HG03108 (cell line): Measurements from ENCODE around the gene ETV3L.
A peak's percentile ranks its signal among the peaks of the same experiment; 100 is the strongest.

Source experiments
- ATAC-seq: cut with Tn5 transposase; IDR thresholded peaks from one replicate; pipeline ENCODE4 v1.9.1; 2021; ENCODE audit warnings: moderate library complexity; ENCODE audit not compliant: unreplicated experiment

The ETV3L gene

DNA sequence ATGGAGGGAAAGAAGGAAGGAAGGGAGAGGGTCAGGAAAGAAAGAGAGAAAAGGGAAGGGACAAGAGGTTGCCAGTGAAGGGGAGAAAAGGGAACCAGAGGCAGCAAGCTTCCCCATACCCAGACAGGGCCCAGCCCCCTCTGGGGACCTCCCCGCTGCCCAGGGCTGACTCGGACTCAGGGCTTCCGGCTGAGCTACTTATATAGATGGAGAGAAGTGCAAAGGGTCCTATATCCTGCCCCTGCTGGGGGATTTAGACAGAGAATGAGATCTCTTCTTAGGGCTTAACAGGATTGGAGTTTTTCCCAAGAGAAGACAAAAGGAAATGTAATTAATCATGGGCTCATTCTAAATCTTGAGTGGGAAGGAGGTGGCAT, at the start of gene ETV3L:
Gene ETV3L (minus strand): TSS at position 176 of the 377 bp plus-strand sequence. CDS start 285 bp downstream, outside the sequence.
- no peak for ATAC-seq

DNA sequence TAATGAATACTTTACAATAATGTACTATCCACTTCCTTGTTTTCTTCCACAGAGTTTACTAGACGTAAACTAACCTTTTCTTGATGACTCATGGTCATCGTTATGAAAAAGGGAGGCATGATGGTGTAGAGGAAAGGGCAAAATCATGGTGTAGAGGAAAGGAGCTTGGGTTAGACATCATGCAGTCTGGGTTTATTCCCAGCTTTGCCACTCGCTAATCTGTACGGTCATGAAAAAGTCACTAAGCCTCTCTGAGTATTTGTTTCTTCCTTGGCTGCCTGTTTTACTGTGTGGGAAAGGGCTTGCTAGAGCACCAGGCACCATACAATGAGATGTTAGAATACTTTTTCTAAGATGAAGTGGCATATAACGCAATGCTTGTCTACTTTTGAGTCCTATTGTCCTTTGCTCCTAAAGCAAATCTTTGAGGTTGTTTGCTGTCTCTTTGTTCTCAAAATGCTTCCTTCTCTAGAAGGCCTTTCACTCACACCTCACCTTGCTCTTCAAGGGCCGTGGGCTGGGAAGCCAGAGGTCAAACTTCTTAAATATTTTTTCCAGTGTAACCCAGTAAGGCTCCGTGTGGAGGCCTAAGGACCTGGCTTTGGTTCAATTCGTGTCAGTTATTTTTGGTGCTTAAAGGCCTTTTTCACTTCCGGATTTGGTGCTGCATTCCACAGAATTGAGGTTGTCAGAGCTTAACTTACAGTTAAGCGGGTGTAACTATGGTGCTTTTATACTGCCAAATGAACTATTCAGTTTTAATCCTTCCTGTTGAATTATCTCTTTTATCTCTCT, 48.5 kb upstream of the ETV3L start:
- ATAC-seq: no peak

DNA sequence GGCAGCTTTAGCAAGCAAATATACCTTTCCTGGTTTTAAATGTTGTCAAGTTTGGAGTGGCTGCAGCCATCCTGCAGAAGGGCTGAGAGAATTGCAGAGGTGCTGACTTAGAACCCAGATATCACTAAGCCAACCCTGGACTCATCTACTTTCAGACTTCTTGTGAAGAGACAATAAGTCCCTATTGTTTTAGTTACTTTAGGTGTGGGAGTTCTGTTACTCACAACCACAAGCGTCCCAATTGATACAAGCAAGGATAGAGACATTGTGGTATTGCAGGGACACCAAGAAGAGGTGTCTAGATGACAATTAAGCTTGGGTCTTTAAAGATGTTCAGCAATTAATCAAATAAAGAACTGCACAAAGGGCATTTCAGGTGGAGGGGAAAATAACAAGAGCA, 47.4 kb upstream of the ETV3L start:
- no peak for ATAC-seq

DNA sequence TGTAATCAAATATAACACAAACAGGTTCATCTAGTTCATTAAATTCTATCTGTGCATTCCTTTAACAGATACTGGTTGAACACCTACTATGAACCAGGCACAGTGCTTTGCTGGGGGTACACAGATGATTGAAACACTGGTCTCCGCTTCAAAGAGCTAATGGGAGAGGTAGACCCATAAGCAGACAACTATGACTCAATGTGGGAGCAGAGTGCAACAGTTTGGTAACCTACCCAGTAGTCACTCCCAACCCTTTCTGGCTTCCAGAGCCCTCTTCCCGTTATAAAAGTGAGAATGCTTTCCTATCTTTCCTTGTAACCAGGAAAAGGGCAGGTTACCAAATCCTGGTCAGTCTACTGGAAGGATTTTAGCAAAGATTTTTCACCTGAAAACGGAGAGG, 46.6 kb upstream of the ETV3L start:
- no peak for ATAC-seq

DNA sequence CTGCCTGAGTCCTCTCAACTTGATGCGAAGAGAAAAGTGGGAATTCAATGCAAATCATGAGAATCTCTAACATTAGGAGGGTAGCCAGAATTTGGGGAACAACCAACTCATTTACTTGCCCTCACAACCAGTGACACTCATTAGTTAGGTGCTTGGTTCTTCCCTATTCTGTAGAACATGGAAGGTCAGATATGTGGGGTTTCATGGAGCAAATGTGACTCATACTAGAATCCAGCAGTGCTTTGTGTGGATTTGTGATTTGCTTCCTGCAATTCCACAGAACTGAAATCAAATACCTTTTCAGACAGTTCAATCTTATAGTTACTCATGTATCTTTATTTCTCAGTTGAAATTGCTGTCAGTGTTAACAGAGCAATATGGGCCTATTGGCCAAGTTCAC, 45.5 kb upstream of the ETV3L start:
- no peak for ATAC-seq

DNA sequence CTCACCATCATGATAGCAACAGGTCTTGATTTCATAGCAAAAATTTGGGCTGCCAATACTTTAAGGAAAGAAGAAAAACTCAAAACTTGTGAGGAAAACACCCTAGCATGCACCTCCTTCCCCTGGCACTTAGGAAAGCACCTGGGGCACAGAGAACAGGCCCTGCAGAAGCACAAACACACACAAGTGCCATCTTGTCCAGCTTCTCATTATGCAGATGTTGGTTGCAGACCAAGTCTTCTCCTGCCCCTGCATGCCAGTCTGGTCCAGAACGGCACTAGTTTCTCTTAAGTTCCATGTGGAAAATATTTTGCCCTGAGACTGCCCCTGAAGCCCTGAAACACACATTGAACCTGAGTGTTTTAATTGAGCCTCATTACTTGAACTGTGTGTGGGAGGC, 44.9 kb upstream of the ETV3L start:
- ATAC-seq: no peak

DNA sequence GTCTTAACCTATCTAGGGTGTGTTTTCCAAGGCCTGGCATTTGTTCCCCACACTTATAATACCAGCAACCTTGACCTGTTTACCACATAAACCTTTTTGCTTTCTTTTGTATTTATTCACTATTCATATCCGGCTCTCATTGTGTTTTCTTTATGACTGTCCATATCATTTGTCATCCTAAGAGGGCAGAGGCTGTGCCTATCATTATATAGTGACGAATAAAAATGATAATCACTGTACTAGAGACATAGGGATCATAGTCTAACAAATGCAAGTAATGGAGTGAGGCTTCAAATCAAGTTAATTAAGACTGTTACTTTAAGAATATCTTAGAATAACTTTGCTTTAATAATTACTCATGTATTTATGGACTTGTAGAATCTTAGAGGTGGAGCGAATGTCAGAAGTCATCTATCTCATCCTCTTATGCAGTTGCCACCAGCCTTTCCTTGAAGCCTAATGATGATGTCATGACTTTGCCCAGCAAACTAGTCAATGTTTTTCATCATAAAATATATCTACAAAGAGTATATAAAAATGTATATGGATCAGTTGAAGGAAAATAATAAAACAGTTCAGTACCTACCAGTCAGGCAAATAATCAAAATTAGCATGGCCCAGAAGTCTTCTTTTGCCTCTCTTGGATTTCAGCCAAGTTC, 43.3 kb upstream of the ETV3L start:
- no peak for ATAC-seq

DNA sequence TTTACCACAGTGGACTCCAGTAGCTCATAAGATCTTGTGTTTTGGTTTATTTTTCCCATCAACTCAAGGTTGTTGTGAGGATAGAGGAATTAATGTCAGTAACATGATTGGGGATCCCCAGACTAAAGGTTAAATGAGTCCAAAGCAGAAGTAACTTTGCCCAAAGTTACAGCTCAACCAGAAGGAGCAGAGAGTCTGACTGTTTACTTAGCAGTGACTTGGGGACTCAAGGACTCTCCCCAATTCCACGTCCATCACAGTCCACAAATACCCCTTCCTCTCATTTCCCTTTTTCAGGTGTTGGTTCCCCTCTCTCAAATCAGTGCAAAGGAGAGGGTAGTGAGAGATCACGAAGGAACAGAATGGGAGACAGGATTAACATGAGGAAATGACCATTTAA, 42.6 kb upstream of the ETV3L start:
- ATAC-seq: no peak

DNA sequence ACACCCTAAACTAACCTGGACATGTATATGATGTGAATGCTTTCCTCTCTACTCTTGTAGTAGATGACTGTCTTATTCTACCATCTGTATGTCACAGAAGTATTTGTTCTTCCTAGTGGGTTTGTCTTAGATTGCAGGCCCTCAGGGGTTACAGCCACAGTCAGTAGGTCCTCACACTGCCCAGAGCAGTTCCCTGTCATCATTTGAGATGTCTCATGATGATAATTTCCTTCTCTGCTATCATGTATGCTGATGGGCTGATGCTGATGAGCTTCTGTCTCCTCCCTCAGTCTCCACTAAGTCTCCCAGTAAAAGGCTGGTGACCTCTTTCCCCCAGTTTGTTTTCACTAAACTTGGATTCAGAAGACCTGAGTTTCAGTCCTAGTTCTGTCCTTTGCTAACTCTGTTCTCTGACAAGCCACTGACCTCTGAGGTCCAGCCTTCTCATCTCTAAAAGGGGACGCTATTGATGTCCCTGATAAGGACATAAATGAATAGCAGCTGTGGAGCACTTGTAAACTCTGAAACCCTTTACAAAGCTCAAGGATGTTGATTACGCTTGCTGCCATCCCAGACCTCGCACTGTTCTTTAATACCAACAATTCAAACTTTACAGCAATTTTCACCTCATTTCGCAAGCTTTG, 41.7 kb upstream of the ETV3L start:
- ATAC-seq: no peak

DNA sequence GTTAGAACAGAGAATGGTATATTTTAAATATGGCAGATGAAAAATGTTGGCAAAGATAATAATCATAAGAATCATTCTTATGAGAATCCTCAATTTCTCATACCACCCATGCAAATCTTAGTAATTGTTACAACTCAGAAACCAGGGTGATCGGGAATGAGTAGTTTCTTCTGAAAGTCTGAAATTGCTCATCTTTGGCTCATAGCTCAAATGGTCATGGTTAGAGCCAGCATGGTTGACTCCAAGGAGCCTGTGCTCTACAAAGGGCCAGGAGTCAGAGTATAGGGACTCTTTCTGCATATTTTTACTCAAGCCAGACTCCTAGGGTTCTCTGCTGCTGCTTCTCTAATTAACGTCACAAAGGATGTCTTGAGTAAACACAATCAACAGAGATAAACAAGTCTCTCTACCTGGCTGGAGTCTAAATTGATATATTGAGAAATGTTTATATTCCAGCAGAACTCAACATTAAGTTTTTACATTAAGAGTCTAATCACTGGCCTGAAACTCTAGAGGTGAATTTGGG, 40.5 kb upstream of the ETV3L start:
- ATAC-seq: no peak

DNA sequence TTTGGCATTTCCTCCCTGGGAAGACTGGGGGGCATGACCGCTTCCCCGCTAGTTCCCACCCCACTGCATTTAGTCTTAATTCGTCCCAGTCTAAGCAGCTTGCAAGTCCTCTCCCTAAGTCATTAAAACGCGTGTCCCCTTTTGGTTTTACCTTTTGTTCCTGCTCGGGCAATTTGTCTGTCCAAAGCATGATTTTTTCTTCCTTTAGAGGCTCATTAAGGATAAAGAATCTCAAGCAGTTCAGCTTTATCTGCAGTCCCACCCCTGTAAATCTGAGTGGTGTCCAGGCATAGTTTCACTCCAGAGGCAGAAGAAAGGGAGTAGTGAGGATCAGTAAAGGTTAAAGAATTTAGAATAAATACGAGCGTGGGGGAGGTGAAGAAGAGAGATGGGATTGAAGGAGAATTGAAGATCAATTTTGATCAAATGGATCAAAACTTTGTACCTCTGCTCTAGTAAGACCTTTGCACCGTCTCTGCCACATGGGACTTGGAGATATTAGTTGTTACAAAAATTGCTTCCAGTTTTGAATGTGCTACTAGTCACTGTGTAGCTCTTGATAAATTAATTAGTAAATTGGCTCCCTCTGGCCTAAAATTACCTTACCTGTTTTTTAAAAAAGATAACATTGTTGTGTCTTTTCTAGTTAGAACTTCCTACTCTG, 39.6 kb upstream of the ETV3L start:
- no peak for ATAC-seq

DNA sequence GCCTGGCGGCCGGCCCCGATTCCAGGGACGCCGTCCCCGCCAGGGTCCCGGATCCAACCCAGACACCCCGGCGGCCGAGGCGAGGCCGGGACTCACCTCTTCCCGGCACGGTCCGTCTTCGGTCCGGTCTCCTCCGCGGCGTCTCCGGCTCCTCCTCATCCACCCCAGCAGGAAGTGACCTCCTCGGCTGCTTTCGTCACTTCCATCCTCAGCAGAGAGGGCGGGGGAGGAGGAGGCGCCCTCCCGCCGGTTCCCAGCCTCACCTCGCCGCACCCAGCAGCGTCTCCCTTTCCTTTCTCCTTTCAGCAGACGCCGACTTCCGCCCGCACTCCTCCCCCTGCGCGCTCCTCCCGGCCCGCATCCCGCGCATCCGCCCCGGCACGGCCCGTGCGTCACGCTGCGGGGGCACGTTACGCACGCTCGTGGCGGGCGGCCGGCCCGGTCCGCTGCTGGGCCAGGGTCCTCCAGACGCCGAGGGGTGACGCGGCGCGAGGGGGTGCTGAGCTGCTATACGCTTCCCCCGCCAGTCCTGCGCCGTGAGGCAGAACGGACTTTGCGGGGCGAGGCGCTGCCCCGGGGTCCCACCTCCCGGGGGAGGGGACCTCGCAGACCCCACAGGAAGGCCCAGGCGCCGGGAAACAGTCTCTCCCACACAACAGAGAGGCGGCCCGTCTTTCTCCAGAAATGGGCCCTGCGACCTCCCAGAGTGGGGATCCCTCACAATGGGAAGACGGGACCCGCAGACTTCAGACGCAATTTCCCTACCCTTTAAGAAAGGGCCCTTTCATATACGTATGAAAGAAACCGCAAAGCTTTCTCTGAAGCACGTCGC, 38.8 kb upstream of the ETV3L start, which contains the start of gene ETV3:
Gene ETV3 (minus strand): TSS at position 176 of the 832 bp plus-strand sequence. CDS start 2,043 bp downstream, outside the sequence.
- ATAC-seq: peak; percentile 87

DNA sequence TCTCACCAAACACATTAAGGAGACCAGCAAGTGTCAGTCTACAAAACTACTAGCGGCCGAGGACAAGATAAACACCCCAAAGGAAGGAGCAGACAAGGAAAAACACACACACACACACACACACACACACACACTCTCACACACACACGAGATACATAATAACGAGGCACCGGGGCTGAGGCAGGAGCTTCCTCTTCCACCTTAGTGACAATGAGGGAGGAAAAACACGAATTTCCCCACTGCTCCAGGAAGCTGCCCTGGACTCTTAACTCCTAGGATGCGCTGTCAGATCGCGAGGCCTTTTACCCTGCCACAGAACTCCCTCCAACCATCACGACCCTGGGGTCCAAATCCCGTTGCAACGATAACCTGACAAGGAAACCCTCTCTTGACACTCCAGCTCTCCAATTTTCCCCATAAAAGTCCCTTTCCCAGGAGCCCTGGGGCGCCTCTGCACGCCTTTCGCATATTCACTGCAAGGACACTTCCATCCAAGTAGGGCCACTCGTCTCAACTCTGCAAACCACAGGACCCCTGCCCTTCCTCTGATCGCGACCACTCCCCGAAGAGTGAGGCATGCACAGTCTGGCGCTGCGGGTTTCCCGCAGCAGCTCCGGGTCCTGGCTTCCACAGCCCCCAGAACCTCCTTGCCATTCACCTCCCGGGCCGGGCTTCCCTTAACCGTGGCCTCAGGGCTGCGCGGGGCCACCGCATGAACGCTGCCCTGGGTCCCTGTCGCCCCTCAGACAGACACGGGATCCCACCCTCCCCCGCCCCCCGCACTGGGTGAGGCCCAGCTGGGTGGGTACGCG, 38.0 kb upstream of the ETV3L start:
- ATAC-seq: peak; percentile 13

DNA sequence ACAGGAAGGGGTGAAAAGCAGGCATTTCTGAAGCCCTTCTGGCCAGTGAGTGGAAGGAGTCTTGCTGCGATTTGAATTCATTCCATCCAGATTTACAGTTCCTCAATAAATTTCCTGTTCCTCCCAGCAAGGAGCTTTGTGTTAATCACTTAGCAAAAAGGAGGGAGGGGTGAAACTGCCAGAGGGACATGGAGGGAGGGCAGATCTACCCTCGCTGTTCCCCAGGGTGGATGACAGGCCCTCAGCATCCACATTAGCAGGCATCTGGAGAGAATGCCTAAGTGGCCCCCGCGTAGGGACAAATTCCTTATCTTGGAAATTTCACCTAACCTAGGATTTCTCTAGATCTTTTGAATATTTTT, 37.4 kb upstream of the ETV3L start:
- no peak for ATAC-seq

DNA sequence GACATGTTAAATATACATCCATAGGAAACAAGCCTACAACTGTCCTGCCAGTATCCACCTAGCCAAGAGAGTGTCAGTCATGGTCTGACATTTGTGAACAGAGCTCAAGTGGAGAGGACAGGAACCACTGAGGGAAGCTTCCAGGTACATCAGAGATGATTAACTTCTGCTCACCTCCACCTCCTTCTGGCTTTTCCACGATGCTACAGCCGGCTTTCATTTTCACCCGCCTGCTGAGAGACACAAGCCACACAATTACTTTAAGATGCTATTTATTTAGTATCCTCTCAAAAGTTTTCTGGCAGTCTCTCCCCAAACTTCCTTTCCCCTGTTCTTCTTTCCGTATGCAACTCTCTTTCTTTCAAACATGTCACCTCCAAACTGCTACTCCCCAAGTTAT, 36.5 kb upstream of the ETV3L start:
- no peak for ATAC-seq

DNA sequence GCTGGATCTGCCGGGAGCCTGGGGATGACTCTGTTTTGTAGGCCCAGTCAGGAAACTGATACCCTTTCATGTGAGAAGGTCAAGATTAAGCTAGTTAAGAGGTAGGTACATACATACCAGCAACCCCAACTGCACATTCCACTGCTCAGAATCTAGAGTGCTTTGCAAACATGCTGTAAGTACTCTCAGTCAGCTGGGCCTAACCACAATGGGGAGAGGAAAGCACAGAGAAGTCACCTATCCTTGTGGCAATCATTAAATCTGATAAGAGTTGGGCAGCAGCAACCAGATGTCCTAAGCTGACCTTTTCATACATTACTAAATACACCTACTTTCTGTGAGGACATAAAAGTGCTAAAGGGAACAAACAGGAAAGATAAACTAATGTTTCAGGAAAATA, 36.0 kb upstream of the ETV3L start:
- no peak for ATAC-seq

DNA sequence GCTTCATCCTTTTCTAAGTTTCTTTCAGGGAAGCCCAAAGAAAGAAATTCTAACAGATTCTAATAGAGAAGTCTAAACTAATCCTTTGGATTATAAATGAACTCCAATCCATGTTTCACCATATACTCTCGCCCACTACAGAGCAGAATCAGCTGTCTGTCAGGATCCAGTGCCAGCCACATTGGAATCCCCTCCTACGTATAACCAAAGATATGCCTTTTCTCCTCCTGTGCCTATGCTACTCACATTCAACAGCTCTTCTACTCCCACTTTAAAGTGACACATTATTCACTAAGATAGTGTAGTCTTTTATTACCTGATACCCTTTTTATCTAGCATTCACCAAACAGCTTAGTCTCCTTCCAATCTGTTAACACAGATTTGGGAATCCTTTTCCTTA, 35.5 kb upstream of the ETV3L start:
- no peak for ATAC-seq

DNA sequence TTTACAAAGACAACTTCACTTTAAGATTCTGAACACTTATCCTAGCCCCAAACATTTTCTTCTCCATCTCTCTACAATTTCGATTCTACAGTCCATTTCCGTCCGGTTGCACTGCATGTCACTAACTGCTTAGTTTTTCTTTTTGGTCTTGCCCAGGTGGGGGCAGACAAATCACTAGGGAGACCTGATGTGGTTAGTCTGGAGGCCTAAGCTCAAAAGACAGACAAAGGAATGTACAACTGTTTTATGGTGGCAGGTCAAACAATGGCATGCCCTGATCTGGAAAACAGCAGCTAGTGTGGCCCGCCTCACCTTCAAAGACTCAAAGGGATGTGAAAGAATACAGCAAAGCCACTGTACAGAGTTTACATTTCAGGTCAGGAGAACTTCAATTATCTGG, 34.8 kb upstream of the ETV3L start:
- ATAC-seq: no peak

DNA sequence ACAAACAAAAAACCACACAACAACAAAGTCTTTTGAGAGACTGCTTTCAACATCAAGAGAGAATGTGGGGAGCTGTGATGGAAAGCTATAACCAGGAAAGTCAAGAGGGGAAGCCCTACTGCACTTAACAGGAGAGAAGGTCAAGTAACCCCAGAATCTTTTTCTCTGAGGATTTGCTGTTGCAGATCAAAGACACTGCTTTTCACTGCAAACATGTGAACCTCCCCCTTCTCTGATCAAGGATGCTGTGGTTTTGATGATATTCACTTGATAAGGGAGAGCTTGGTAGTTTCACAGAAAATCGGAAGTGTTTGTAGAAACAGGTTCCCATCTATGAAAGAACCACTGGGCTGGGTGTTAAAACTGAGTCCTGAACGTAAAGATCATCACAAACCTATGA, 33.8 kb upstream of the ETV3L start:
- no peak for ATAC-seq
